Loucy (cell line): ENCODE measurements around the gene SH3YL1.

Experiments
- EZH2phosphoT487 ChIP-seq: fragments of 200-600 bp; IDR thresholded peaks from 2 replicates; pipeline ENCODE4 v1.6.1; 2018; ENCODE audit warnings: antibody characterized with exemption, mild to moderate bottlenecking, moderate library complexity, borderline replicate concordance
- TF ChIP-seq, protein P1 (sequence below): fragments of 200-600 bp; sonication (generic); conservative IDR thresholded peaks from 2 replicates; pipeline ENCODE4 v1.5.1; 2014; ENCODE audit warnings: mild to moderate bottlenecking, antibody characterized with exemption, low read length

DNA sequence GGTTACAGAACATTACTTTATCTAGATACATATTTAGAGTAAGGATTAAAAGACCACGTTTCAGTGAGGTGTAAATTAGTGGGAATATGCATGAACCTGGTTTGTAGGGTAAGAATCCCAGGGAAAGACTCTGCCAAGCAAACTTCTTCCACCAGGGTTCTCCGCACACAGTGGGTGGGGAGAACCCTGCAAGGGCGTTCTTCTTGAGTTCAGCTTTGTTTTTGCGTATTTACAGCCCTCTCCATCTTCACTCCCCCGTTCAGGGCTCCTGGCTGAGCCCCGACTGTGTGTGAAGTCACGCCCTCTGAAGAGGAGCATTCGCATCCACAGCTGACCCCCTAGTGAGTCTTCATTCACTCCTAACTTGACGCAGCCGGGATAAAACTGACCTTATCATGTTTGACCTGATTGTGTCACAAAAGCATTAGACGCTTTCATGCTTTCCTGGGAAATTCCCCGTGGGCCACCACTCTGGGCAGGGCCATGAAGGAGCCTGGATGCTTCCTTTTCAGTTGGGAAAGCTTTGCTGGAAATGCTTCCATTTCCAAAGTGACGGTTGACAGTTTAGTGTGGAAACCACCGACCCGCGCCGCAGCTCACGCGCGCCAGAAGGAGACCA lies 23.1 kb upstream of the SH3YL1 start:
- TF ChIP-seq EZH2phosphoT487: no peak
- TF ChIP-seq, protein P1, sequence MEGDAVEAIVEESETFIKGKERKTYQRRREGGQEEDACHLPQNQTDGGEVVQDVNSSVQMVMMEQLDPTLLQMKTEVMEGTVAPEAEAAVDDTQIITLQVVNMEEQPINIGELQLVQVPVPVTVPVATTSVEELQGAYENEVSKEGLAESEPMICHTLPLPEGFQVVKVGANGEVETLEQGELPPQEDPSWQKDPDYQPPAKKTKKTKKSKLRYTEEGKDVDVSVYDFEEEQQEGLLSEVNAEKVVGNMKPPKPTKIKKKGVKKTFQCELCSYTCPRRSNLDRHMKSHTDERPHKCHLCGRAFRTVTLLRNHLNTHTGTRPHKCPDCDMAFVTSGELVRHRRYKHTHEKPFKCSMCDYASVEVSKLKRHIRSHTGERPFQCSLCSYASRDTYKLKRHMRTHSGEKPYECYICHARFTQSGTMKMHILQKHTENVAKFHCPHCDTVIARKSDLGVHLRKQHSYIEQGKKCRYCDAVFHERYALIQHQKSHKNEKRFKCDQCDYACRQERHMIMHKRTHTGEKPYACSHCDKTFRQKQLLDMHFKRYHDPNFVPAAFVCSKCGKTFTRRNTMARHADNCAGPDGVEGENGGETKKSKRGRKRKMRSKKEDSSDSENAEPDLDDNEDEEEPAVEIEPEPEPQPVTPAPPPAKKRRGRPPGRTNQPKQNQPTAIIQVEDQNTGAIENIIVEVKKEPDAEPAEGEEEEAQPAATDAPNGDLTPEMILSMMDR: no peak
